Measurements from ENCODE around the gene CCL5. TPM values are rescaled to one million over a fixed set of nuclear protein-coding genes. Genes with fewer than 3 reads are reported as not detected.

CCL5 gene
- total RNA-seq, 1 experiment from 2014 or later, result not detected

DNA sequence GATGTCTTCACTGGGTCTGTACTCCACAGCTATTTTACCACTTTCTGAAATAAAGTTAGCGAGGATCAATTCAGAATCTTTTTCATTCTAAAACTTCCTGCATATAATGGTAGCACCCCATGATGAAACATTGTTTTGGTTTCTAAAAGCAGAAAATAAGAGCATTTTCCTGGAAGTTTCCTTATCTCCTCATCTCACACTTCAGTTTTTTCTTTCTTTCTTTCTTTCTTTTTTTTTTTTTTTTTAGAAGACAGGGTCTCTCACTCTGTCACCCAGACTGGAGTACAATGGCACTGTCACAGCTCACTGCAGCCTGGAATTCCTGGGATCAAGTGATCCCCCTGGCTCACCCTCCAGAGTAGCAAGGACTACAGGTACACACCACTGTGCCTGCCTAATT, 40.1 kb upstream of the CCL5 start:
- intact Hi-C loops (cut with micrococcal nuclease), result no loop called here
- no TSS peak for BruUV-seq (replicated peaks)
- CTCF ChIA-PET, result no interaction called here

DNA sequence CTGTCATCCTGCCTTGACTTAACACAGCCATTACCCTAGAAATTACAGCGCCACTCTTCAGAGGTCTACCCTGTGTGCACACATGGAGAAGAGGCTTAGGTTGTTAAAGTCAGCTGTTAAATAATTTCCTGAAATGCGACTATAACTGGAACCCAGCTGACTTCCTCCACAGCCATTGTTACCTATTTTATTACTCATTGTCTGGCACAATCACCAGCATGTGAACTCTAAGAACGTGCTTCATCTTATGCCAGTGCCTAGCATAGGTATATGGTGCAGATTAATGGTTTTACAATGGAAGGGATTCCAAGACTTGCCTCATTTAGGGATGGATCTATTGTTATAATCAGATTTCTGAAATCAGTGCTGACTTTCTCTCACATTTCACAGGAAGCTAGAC, 38.5 kb upstream of the CCL5 start:
- Histone ChIP-seq H3K27me3 (ENCODE audit: low read length) (no peaks in the 10 kb centered on the region), H3K36me3 (ENCODE audit: low read depth, low read length) (no peaks in the 10 kb centered on the region), H3K9me3 (ENCODE audit: low read length) (no peaks in the 10 kb centered on the region), H3F3A (ENCODE audit: low read length, unreplicated experiment) (no peaks in the 10 kb centered on the region), H3K9me2 (replicated peaks; ENCODE audit: low read length) (no peaks in the 10 kb centered on the region), H3K27ac (ENCODE audit: low read length) (no peak overlapping the region), H3K4me2 (ENCODE audit: low read length) (no peak overlapping the region), H4K20me1 (ENCODE audit: low read length) (no peaks in the 10 kb centered on the region), H3K4me1 (ENCODE audit: insufficient read depth, low read length) (no peaks in the 10 kb centered on the region), H3K79me2 (ENCODE audit: low read length) (no peaks in the 10 kb centered on the region), H3K4me3 (ENCODE audit: low read length) (no peak overlapping the region), H3K9ac (ENCODE audit: low read length) (no peak overlapping the region), H2AFZ (ENCODE audit: low read length) (no peak overlapping the region)
- ChIA-PET CTCF (no interaction called here), POLR2A (ENCODE audit: unreplicated experiment) (no interaction called here)
- no peak for TF ChIP-seq EZH2phosphoT487 (IDR thresholded peaks at IDR 0.05; ENCODE audit: borderline replicate concordance, low read length)
- TF ChIP-seq, protein P1, sequence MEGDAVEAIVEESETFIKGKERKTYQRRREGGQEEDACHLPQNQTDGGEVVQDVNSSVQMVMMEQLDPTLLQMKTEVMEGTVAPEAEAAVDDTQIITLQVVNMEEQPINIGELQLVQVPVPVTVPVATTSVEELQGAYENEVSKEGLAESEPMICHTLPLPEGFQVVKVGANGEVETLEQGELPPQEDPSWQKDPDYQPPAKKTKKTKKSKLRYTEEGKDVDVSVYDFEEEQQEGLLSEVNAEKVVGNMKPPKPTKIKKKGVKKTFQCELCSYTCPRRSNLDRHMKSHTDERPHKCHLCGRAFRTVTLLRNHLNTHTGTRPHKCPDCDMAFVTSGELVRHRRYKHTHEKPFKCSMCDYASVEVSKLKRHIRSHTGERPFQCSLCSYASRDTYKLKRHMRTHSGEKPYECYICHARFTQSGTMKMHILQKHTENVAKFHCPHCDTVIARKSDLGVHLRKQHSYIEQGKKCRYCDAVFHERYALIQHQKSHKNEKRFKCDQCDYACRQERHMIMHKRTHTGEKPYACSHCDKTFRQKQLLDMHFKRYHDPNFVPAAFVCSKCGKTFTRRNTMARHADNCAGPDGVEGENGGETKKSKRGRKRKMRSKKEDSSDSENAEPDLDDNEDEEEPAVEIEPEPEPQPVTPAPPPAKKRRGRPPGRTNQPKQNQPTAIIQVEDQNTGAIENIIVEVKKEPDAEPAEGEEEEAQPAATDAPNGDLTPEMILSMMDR (conservative IDR thresholded peaks at IDR 0.05; ENCODE audit: low read depth, low read length), result no peak
- TF ChIP-seq EZH2 (IDR thresholded peaks at IDR 0.05; ENCODE audit: low read length, unreplicated experiment), result no peak
- ATAC-seq (no peak), DNase-seq (no peak)
- intact Hi-C loops (cut with micrococcal nuclease), result no loop called here
- no TSS peak for BruUV-seq (replicated peaks)

More for the DNA sequence above, 40.1 kb upstream of the CCL5 start:
- no peaks in the 10 kb centered on the region for H3K36me3 ChIP-seq (ENCODE audit: low read depth, low read length)
- H3K27ac ChIP-seq (ENCODE audit: low read length), result no peak overlapping the region
- H3K4me2 ChIP-seq (ENCODE audit: low read length), result no peak overlapping the region
- no peak overlapping the region for H3K4me3 ChIP-seq (ENCODE audit: low read length)
- H3F3A ChIP-seq (ENCODE audit: low read length, unreplicated experiment), result no peaks in the 10 kb centered on the region
- H3K9ac ChIP-seq (ENCODE audit: low read length), result no peak overlapping the region
- DNase-seq, result no peak
- H4K20me1 ChIP-seq (ENCODE audit: low read length), result no peaks in the 10 kb centered on the region
- no peaks in the 10 kb centered on the region for H3K9me2 ChIP-seq (replicated peaks; ENCODE audit: low read length)
- TF ChIP-seq EZH2 (IDR thresholded peaks at IDR 0.05; ENCODE audit: low read length, unreplicated experiment) (no peak), EZH2phosphoT487 (IDR thresholded peaks at IDR 0.05; ENCODE audit: borderline replicate concordance, low read length) (no peak)
- TF ChIP-seq, protein P1 (conservative IDR thresholded peaks at IDR 0.05; ENCODE audit: low read depth, low read length), result no peak
- POLR2A ChIA-PET (ENCODE audit: unreplicated experiment), result no interaction called here
- no peak for ATAC-seq
- no peaks in the 10 kb centered on the region for H3K27me3 ChIP-seq (ENCODE audit: low read length)
- no peaks in the 10 kb centered on the region for H3K4me1 ChIP-seq (ENCODE audit: insufficient read depth, low read length)
- H3K9me3 ChIP-seq (ENCODE audit: low read length), result no peaks in the 10 kb centered on the region
- no peaks in the 10 kb centered on the region for H3K79me2 ChIP-seq (ENCODE audit: low read length)
- H2AFZ ChIP-seq (ENCODE audit: low read length), result no peak overlapping the region

GRCh38 chr17:35917519-35918213, 37.5 kb upstream of the CCL5 start:
- POLR2A ChIA-PET (ENCODE audit: unreplicated experiment), result no interaction called here
- no peaks in the 10 kb centered on the region for H3K36me3 ChIP-seq (ENCODE audit: low read depth, low read length)
- no peaks in the 10 kb centered on the region for H3K4me1 ChIP-seq (ENCODE audit: insufficient read depth, low read length)
- CTCF ChIA-PET, result no interaction called here
- H3K4me3 ChIP-seq (ENCODE audit: low read length), result no peak overlapping the region
- no peak for TF ChIP-seq EZH2 (IDR thresholded peaks at IDR 0.05; ENCODE audit: low read length, unreplicated experiment)
- TF ChIP-seq, protein P1 (conservative IDR thresholded peaks at IDR 0.05; ENCODE audit: low read depth, low read length), result no peak
- TF ChIP-seq EZH2phosphoT487 (IDR thresholded peaks at IDR 0.05; ENCODE audit: borderline replicate concordance, low read length), result no peak
- no peaks in the 10 kb centered on the region for H3K79me2 ChIP-seq (ENCODE audit: low read length)
- H4K20me1 ChIP-seq (ENCODE audit: low read length), result no peaks in the 10 kb centered on the region
- H3K9ac ChIP-seq (ENCODE audit: low read length), result no peak overlapping the region
- no peak overlapping the region for H3K27ac ChIP-seq (ENCODE audit: low read length)
- H3K9me3 ChIP-seq (ENCODE audit: low read length), result no peaks in the 10 kb centered on the region
- no peak overlapping the region for H2AFZ ChIP-seq (ENCODE audit: low read length)
- H3F3A ChIP-seq (ENCODE audit: low read length, unreplicated experiment), result no peaks in the 10 kb centered on the region
- no peak for DNase-seq
- intact Hi-C loops (cut with micrococcal nuclease), result no loop called here
- H3K4me2 ChIP-seq (ENCODE audit: low read length), result no peak overlapping the region
- no TSS peak for BruUV-seq (replicated peaks)
- H3K27me3 ChIP-seq (ENCODE audit: low read length), result no peaks in the 10 kb centered on the region
- H3K9me2 ChIP-seq (replicated peaks; ENCODE audit: low read length), result no peaks in the 10 kb centered on the region
- ATAC-seq, result no peak
